GM18517 (cell line): Measurements from ENCODE around the gene EHF.

Source experiments
- ATAC-seq: cut with Tn5 transposase; IDR thresholded peaks from one replicate; pipeline ENCODE4 v1.9.1; 2021; ENCODE audit warnings: mild to moderate bottlenecking, moderate library complexity; ENCODE audit not compliant: unreplicated experiment

Gene EHF

DNA sequence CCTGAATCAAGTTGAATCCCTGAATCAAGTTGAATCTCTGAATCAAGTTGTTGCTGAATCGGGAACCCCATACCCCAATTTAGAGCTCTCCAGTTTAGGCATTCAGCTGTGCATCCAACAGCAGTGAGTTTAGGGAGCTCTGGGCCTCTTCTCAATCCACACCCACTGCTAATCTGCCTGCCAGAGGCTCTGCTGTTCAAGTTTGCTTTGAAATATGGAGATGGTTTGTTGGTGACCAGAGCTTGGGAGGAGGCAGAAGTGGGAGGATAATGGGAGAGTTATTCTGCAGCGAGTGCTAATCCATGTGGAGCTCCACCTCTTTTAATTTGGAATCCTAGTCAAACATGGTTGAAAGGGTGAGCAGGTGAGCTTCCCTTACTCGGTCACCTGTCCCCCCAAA lies 22.4 kb downstream of the EHF start:
- no peak for ATAC-seq

DNA sequence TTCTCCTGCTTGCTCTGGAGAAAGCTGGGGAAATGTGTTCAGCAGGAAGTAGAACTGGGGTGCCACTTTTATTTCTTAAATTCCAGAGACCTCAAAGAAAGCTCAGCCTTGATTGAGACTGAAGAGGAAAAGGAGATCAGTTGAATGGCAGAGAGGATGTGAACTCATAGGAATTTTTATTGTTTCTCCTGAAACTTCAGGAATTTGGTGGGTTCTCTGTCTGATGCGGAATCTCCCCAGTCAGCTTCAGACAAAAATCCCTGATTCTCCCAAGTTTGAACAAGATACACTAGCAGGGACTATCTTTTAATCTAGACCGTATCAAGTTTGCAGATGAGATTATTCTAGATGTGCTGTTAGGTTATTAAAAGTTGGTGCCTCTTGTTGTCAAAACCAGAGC lies 23.0 kb downstream of the EHF start:
- ATAC-seq, result no peak

DNA sequence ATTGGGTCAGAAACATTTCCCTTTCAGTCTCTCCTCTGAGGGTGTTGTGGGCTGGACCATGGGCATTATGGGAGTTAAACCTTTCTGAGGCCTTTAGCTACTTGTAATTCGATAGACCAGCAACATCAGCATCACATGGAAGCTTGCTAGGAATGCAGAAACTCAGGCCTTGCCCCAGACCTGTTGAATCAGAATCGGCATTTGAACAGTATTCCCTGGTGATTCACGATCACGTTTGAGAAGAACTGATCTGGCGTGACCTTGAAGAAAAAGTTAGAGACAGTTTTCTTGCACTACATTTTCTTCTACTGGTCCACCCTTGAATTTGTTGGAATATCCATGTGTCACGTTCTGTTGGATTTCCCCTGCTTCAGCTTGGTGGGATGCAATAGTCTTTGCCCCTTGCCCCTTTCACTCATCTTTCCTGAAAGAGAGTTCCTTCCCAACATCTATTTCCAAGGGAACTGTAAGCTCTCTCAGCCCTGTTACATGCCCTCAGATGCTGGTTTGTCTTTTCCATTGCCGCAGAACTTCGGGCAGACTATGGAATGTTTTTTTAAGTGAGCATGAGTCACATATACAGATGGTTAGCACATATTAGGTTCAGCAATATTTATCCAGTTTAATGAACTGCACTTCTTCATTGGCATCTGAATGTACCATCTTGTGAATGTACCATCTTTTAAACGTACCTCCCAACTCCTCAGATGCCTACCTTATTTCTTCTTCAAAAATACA lies 23.9 kb downstream of the EHF start:
- no peak for ATAC-seq

DNA sequence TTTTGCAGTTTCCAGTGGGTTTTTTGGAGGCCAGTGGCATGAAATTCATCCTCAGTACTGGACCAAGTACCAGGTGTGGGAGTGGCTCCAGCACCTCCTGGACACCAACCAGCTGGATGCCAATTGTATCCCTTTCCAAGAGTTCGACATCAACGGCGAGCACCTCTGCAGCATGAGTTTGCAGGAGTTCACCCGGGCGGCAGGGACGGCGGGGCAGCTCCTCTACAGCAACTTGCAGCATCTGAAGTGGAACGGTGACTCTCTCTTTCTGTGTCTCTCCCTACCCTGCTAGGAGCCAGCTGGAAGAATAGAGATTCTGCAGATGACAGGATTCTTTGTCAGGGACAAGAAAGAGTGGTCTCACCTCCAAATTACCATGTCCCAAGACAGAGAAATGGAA lies 25.5 kb downstream of the EHF start:
- no peak for ATAC-seq

DNA sequence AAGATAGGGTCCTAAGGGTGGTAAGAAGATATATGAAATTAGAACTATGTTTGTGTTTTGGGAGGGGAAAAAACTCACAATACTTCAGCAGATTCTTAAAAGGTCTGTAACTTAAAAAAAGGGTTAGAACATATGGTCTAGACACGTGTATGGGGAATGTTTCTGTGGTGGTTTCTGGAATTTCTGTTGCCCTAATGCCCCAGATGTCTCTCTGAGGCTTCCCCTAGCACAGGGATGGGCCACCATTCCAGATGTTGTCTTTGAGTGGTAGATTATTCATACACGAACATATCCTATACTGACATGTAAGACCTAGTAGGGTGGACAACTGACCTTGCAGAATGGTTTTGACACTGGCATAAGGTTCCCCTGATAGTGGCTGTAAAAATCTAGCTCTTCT lies 26.2 kb downstream of the EHF start:
- ATAC-seq, result no peak

DNA sequence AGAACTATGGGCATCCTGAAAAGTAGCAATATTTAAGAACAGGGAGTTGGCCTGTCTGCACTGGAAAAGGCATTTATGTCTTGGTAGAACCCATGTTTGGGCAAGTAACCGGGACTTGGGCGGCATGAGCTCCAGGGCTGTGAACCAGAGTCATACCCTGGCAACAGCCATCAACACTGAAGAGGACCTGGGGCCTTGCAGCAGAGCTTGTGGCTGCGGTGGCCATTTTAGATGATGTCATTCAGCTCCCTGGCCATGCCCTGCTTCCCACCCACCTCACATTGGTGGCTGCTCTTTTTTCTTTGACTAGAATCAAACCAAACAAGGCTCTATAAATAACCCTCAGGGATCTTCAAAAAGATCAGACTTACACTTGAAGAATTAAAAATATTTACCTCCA lies 26.6 kb downstream of the EHF start:
- ATAC-seq, result no peak

DNA sequence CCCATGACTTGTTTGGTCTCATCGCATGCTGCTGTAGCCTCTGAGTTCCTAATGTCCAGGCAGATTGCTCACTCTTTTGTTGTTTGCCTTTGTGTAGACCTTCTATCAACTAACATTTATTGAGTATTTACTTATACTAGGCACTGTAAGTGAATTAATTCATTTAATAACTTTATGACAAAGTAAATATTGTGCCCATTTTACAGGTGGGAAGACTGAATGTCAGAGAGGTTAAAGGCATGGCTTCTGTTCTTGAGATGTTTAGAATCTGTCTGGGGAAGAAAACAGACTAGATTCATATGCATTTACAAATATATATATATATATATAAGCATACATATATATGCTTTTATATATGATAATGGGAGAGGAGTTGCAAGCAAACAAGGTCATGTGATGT lies 27.1 kb downstream of the EHF start:
- no peak for ATAC-seq

DNA sequence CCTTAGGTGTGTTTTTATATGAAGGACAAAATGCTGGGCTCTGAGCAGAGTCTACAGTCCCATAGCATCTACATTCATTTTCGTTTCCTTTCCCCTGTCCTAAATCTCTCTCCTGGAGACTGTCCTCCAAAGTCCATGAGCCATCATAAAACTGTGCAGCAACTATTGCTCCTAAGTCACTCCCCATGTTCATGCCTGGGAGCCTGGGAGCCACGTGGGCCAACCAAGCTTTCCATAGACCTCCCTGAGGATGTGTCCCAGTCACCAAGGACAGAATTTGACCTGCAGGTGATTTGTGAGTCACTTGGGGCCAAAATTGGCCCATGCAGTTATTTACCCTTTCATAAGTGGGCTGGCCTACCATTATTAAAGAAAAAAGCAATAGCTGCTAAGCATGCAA lies 28.7 kb downstream of the EHF start:
- ATAC-seq, result no peak

DNA sequence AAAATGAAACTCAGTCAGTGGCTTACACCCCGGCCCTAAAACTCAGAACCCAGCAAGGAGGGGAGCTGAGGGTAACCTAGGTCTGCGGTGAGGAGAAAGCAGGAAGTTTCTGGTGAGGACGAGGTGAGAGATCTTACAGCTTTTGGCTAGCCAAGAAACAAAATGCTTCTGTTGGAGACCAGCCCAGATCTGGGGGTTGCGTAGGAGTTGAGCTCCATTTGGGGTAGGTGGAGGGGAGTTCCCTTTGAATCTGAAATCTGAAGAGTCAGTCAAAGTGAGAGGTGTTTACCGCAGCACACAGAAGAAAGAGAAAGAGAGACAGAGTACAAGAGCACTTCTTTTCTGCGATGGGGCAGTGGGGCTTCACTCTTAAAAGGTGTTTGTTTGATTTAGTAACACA lies 29.6 kb downstream of the EHF start:
- peak; percentile 98 for ATAC-seq

DNA sequence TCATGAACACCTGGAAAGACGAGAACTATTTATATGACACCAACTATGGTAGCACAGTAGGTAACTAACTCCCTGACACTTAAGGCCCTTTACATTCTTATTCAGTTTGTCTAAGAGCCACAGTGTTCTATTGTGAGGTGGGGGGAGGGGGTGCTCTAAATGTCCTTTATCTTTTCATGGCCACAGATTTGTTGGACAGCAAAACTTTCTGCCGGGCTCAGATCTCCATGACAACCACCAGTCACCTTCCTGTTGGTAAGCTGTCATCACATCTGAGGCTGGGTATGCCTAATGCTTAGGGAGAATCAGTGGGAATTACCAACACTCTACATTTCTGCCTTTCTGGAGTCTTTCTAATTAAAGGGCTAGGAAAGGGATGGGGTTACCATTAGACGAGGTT lies 30.7 kb downstream of the EHF start:
- ATAC-seq, result no peak

DNA sequence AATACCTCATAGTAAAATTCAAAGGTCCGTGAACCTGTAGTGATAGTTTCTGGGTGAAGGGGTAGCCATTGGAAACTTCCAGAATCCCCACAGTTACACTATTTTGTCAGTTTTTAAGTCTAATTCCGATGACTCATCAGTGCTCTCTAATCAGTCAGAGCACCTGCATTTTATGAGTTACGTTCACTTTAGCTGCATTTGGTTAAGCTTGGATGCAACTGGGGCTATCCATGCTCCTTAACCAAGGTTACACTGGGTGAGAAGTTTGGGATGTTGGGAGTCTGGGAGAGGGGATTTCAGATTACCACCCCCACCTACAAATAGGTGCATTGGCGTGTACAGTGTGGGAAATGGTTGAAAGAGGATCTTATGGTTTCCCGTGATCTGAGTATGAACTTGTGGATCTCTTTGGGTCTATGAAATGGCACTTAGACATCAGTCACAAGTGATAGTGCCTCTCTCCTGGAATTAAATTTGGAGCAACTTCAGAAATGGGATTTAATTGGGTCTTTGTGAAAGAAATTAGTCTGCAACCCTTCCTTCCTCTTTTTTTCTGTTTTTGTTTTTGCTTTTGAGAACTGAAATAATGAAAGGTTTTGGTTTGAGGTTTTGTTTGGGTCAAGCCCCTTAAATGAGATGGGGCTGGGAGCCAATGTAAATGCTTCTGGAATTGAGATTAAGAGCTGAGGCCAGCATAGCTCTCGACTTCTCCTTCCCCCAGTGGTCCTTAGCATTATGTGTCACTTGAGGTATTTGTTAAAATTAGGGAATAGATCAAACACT lies 31.5 kb downstream of the EHF start:
- ATAC-seq, result no peak

DNA sequence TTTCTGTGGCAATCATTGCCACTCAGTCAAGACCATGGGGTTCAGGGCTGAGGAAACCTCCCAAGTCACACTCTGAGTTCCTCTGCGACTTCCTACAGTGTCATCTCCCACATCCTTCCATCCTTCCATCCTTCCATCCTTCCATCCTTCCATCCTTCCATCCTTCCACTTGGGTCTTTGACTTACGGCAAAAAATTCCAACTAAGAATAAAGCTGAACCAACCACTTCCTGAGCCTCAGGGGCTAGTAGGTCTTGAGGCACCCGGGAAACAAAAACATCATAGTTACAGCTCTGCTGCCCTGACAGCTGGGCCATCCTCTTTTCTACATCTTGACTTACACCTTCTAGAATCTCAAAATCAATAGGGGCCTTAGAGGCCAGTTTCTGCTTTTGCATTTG lies 32.1 kb downstream of the EHF start:
- ATAC-seq, result no peak

DNA sequence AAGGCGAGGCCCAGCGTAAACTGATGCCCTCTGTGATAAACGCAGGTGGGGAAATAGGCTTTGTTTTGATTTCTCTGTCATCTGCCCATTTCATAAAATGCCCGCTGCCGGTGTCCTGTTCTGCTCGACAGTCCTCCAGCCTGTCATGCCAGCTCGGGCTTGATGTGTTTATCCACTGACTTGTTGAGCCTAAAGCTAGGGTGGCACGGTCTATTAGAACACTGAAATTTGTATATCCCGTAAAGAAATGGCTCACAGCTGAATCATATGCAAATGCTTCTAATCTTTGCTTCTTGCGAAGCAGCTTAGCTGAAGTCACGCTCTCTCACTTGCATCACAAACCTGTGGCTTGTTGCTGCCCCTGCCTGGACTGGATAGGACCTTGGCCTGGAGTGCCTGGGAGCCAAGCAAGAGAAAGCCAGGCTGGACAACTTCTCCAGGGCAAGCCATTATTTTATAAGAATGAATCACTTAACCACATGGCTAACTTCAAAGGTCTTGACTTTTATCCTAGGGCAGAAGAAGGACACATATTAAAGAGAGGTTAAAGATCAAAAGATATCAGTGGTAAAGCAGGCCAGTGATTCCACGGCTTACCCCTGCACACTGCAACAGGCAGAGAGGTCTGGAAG lies 33.1 kb downstream of the EHF start:
- no peak for ATAC-seq

DNA sequence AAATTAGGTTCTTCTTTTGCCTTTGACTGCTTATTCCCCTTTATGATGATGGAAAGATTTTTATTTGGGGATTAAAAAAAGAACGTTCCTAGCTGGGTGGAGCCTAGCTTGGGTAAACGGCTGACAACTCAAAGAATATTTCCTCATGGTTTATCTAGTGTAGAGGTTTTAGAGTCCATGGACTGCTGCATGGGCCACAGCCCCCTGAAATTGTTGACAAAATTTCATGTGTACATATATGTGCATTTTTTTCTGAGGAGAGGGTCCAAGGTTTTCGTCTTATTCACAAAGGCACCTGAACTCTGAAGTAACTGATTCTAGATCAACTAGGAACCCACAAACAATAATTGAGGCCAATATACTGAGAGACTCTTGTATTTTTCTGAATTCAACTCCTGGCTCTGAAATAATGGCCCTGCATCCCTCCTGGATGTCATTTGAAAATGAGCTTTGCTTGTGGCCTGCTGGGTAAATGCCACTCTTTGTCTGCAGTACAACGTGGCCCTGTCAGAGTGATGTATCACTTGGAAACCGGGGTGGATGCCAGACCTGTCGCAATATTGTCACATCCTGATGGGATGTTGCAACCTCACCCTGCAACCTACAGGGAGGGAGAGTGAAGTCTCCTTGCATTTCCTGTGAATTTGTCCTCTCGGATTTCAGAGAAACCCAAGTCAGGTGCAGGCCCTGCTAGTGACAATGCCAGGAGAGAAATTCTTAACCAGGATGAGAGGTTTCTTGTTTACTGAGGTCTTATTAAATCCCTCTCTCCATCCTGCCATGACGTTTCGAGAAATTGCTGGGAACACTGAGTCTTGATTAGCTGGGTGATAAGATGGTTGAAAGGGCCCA lies 33.8 kb downstream of the EHF start:
- no peak for ATAC-seq

DNA sequence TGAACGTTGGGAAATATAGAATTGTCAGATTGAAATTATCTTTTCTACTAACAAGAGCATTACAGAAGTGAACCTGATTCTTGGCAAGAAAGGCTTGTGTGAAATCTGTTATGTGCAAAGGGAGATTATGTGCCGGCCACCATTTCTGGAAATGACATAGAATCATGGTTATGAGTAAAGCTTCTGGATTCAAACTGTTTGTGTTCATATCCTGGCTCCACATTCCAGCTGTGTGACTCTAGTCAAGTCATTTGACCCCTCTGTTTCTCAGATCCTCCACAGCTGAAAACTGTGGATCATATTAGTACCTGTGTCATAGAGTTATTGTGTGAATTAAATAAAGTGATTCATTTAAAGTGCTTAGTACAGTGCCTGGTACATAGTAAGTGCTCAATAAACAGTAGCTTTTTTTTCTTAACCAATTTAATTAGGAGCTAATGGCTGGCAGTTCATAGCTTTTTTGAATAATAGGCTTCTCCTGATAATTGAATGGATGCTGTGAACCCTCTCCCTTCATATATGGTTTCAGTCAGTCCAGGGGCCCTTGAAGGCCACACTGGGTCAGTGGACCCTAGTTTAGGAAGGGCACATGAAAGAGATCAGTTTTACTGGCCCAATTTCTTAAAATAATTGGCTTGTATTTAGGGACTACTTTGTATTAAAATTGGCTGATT lies 34.6 kb downstream of the EHF start:
- no peak for ATAC-seq

DNA sequence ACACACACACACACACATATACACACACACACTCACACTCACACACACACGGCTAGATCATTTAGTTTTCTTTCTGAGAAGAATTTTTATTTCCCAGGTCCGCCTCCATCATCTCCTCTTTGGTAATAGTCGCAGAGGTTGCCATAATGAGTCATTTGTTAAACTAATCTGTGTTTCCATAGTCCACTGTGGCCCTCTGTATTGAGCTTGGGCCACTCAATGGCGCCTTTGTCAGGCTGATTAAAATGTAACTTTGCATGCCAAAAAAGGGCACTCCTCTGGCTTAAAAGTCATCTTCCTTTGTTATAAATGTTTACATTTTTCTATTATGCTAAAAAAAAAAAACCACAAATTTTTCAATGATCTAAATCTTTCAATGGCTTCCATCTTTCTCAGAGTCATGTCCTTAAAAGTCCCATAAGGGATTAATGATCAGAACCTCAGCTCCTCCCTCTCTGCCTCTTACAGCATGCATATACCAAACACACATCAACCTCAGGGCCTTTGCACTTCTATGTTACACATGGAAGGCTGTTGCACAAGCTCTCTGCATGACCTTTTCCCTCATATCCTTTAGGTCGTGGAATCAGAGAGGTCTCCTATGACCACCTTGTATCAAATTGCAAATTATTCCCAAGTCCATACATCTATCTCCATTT lies 35.3 kb downstream of the EHF start:
- ATAC-seq, result no peak

DNA sequence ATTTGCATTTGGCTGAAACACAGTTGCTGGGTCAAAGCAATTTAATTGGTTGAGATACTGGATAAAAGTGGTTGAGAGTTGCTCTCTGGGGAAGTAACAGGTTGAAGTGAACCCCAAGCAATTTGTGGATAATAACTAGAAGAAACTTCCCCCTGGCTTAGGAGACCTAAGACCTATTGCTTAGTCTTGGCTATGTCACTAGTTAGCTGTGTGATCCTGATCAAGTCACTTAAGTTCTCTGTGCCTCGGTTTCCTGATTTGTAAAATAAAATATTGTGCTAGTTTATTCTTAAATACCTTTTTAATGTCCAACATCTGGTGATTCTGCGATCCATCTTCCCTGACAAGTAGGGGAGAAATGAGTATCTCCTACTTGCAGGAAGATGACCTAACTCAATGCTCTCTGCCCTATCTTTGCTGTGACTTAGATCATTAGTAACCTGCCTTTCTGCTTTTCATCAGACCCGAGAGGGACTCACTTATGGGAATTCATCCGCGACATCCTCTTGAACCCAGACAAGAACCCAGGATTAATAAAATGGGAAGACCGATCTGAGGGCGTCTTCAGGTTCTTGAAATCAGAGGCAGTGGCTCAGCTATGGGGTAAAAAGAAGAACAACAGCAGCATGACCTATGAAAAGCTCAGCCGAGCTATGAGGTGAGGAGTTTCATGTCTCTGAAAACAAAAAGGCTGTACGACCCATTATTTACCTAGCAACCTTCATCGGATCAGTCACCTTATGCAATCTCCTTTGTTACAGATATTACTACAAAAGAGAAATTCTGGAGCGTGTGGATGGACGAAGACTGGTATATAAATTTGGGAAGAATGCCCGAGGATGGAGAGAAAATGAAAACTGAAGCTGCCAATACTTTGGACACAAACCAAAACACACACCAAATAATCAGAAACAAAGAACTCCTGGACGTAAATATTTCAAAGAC lies 37.5 kb downstream of the EHF start:
- no peak for ATAC-seq

DNA sequence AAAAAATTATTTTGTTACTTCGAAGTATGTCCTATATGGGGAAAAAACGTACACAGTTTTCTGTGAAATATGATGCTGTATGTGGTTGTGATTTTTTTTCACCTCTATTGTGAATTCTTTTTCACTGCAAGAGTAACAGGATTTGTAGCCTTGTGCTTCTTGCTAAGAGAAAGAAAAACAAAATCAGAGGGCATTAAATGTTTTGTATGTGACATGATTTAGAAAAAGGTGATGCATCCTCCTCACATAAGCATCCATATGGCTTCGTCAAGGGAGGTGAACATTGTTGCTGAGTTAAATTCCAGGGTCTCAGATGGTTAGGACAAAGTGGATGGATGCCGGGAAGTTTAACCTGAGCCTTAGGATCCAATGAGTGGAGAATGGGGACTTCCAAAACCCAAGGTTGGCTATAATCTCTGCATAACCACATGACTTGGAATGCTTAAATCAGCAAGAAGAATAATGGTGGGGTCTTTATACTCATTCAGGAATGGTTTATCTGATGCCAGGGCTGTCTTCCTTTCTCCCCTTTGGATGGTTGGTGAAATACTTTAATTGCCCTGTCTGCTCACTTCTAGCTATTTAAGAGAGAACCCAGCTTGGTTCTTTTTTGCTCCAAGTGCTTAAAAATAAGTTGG lies 38.3 kb downstream of the EHF start:
- no peak for ATAC-seq
